Fibroblast of the aortic adventitia (primary cell): ENCODE measurements around the gene SARM1. TPM values are rescaled to one million over a fixed set of nuclear protein-coding genes. Genes with fewer than 3 reads are reported as not detected.

Experiments used
- DNase-seq: peaks from one replicate; pipeline ENCODE4 v3.0.0-alpha.2; 2010; ENCODE audit warnings: low read depth
- H3K4me3 ChIP-seq: 2 replicates; pipeline ENCODE4 v1.5.1; 2011; ENCODE audit warnings: low read depth, mild to moderate bottlenecking, control low read depth, low read length, moderate library complexity
- total RNA-seq: library from RNA; depleted of rRNA; stranded (reverse); fragments of >200 nt; gene quantifications from 2 replicates; pipeline ENCODE4 v1.2.3, GENCODE V29; 2012; ENCODE audit warnings: low replicate concordance
- TF ChIP-seq, protein P1 (sequence below): IDR thresholded peaks from 2 replicates; pipeline ENCODE4 v1.5.1; 2011; ENCODE audit warnings: mild to moderate bottlenecking, low read length, control low read depth, inconsistent platforms; ENCODE audit not compliant: insufficient read depth

Gene SARM1
- total RNA-seq, 1 donor = 9.0 TPM

DNA sequence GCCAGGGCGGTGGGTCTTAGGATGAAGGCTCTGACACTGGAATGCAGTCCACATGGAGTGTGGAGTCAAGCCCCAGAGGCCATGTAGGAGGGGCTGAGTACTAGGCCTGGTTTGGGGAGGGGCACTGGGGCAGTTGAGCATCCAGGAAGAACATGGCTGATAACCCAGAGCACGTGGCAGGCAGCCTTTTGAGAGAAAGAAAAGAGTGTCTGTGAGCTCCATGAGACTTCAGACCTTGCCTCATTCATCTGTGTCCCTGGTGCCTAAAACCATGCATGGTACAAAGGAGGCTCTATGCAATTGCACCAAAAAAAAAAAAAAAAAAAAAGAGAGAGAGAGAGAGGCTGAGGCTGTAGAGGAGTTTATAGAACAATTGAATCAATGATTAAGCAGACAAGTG, 19.9 kb downstream of the SARM1 start:
- no peak overlapping the region for H3K4me3 ChIP-seq
- TF ChIP-seq, protein P1, sequence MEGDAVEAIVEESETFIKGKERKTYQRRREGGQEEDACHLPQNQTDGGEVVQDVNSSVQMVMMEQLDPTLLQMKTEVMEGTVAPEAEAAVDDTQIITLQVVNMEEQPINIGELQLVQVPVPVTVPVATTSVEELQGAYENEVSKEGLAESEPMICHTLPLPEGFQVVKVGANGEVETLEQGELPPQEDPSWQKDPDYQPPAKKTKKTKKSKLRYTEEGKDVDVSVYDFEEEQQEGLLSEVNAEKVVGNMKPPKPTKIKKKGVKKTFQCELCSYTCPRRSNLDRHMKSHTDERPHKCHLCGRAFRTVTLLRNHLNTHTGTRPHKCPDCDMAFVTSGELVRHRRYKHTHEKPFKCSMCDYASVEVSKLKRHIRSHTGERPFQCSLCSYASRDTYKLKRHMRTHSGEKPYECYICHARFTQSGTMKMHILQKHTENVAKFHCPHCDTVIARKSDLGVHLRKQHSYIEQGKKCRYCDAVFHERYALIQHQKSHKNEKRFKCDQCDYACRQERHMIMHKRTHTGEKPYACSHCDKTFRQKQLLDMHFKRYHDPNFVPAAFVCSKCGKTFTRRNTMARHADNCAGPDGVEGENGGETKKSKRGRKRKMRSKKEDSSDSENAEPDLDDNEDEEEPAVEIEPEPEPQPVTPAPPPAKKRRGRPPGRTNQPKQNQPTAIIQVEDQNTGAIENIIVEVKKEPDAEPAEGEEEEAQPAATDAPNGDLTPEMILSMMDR = no peak
- DNase-seq = no peak

DNA sequence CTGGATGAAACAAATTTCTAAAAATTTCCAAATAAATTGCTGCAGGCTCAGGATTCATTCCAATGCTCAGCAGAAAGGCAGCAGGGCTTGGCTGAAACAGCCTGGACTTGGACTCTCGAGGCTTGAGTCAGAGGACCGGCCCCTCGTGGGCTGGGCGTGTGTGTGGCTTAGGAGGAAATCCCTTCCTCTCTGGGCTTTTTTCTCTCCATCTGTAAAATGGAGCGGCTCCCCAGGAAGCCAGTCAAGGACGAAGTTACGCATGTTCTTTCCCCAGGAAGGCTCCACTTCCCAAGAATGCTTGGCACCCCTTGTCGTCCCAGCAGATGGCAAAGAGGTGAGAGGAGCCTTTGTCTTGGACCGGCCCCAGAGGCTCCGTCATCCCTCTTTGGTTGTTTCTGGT, 21.0 kb downstream of the SARM1 start:
- TF ChIP-seq, protein P1 = no peak
- DNase-seq = peak; percentile 49
- H3K4me3 ChIP-seq = no peak overlapping the region

DNA sequence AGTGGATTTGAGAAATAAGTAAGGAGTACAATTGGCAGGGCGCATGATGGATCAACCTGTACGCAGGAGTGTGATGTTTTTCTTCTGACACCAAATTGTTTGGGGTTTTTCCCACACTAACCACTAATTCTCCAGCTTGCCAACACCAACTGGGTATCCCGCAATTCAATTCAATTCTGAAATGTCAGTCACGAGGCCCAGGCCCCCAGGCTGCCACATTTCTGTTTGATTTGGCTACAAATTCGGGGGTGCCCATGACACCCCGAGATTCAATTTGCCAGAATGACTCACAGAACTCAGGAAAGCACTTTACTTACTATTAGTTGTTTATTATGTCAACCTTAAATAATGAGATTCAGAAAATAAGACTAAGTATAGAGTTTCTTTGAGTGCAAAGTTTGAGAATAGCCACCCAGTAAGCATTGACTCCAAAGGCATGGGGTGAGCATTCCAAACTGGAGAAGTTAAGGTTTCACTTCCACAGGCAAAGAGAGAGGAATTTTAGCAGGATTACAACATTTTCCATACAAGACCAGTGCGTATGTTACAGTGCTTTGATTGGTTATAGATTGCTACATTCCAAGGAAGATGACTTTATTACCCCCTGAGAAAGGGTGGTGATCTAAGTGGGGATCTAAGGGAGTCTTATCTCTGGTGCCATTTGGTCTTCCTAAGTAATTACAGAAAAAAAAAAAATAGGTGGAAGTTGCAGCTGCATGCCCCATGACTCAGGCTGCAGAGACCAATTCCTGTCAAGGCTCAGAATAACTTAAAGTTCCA, 23.0 kb downstream of the SARM1 start:
- TF ChIP-seq, protein P1 = no peak
- peak; percentile 59 for DNase-seq

DNA sequence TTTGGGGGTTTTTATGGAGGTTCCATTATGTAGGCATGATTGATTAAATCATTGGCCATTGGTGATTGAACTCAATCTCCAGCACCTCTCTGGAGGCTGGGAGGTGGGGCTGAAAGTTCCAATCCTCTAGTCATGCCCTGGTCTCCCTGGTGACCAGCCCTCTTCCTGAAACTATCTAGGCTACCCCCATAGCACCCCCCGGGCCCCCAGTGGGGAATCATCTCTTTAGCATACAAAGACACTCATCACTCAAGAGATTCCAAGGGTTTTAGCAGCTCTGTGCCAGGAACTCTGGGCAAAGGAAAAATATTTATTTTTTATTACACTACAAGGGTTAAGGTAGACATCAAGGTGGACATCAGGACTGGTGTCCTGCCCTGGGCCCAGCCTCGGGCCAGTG, 23.9 kb downstream of the SARM1 start:
- TF ChIP-seq, protein P1 = no peak
- no peak overlapping the region for H3K4me3 ChIP-seq
- DNase-seq = no peak

More for the DNA sequence above, 23.0 kb downstream of the SARM1 start:
- no peak overlapping the region for H3K4me3 ChIP-seq

DNA sequence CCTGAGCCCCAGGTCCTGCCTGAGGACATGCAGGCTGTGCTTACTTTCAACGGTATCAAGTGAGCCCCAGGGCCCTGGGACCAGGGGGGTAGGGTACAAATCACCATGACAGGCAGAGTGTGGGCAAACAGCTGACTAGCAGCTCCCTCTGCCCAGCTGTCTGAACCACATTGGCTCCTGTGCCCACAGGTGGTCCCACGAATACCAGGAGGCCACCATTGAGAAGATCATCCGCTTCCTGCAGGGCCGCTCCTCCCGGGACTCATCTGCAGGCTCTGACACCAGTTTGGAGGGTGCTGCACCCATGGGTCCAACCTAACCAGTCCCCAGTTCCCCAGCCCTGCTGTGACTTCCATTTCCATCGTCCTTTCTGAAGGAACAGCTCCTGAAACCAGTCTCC, 24.5 kb downstream of the SARM1 start:
- DNase-seq = no peak
- H3K4me3 ChIP-seq = no peak overlapping the region
- TF ChIP-seq, protein P1 = no peak

DNA sequence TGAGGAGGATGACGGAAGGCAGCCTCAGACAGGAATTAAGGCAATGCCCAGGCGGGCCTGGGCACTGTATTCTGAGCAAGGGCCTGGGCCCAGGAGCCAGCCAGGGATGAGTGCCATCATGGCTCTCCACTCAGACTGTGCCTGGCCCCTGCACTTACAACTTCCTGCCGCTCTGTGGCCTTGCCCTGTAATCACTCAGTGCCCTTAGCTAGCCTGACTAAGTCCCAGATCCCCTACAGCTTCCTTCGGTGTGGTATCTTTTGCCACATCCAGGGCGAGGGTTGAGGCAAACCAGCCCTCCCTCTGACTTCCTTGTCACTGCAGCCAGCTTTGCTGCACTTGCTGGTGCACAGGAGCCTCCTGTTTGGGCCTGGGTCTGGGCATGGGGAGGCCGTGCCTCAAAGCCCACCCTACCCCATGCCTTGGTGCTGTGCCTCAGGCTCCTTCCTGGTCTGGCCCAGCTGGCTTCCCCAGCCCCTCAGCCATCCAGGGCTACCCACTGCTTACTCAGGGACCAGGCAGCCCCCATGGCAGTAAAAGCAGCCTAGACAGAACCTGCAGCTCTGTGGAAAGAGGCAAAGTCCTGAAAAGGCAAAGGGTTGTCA, 25.2 kb downstream of the SARM1 start:
- DNase-seq = no peak
- TF ChIP-seq, protein P1 = no peak
- H3K4me3 ChIP-seq = no peak overlapping the region
